NCI-H146 treated with DMSO at 0.1 percent for 48 hours (cell line): ENCODE data around the gene RALGPS1.

ENCODE experiments used
- DNase-seq: peaks from one replicate; lab custom pipeline; 2025; ENCODE audit not compliant: unreplicated experiment; lab: John Stamatoyannopoulos, UW

RALGPS1 gene

GRCh38 chr9:126955811-126956210 lies 41.2 kb downstream of the RALGPS1 start:
- DNase-seq, result no peak

- no peak for DNase-seq
These were observed 42.5 kb downstream of the RALGPS1 start for GRCh38 chr9:126956917-126957686.

- DNase-seq, result no peak
These were observed 43.1 kb downstream of the RALGPS1 start for GRCh38 chr9:126957687-126958053.

- DNase-seq, result no peak
These were observed 44.8 kb downstream of the RALGPS1 start for GRCh38 chr9:126959336-126959735.

- DNase-seq, result no peak
These were observed 45.3 kb downstream of the RALGPS1 start for GRCh38 chr9:126959917-126960316.

- no peak for DNase-seq
These were observed 47.8 kb downstream of the RALGPS1 start for GRCh38 chr9:126962336-126962735.

- DNase-seq, result no peak
These were observed 50.5 kb downstream of the RALGPS1 start for GRCh38 chr9:126965077-126965476.

GRCh38 chr9:126965541-126966428 lies 51.2 kb downstream of the RALGPS1 start:
- DNase-seq, result no peak

- DNase-seq, result no peak
These were observed 56.7 kb downstream of the RALGPS1 start for GRCh38 chr9:126971261-126971660.

- no peak for DNase-seq
These were observed 59.3 kb downstream of the RALGPS1 start for GRCh38 chr9:126973651-126974529.

GRCh38 chr9:126974594-126974993 lies 60.0 kb downstream of the RALGPS1 start:
- no peak for DNase-seq

- DNase-seq, result no peak
These were observed 61.0 kb downstream of the RALGPS1 start for GRCh38 chr9:126975327-126976220.

- no peak for DNase-seq
These were observed 64.9 kb downstream of the RALGPS1 start for GRCh38 chr9:126979461-126979860.

GRCh38 chr9:126980231-126980630 lies 65.6 kb downstream of the RALGPS1 start:
- DNase-seq, result no peak

GRCh38 chr9:126981218-126981617 lies 66.6 kb downstream of the RALGPS1 start:
- DNase-seq, result no peak

GRCh38 chr9:126982215-126983002 lies 67.8 kb downstream of the RALGPS1 start:
- no peak for DNase-seq

- DNase-seq, result no peak
These were observed 69.2 kb downstream of the RALGPS1 start for GRCh38 chr9:126983767-126984166.

- DNase-seq, result no peak
These were observed 70.4 kb downstream of the RALGPS1 start for GRCh38 chr9:126984969-126985368.

- DNase-seq, result no peak
These were observed 71.4 kb downstream of the RALGPS1 start for GRCh38 chr9:126985870-126986498.
